Urothelium cell line (cell line): ENCODE data around the gene LGMN.
"Not testable (repeated sequence)": the region's sequence is repeated elsewhere in the genome, so short reads cannot be mapped to it uniquely, and the experiment has no call there.

ENCODE experiments used
- DNase-seq: peaks from one replicate; pipeline ENCODE4 v3.0.0; 2011; ENCODE audit warnings: low spot score, mixed read lengths
- FAIRE-seq: peaks from 2 replicates; lab custom pipeline; 2011; peaks lifted over from hg19 to GRCh38; lab: Jason Lieb, UNC

The LGMN gene

DNA sequence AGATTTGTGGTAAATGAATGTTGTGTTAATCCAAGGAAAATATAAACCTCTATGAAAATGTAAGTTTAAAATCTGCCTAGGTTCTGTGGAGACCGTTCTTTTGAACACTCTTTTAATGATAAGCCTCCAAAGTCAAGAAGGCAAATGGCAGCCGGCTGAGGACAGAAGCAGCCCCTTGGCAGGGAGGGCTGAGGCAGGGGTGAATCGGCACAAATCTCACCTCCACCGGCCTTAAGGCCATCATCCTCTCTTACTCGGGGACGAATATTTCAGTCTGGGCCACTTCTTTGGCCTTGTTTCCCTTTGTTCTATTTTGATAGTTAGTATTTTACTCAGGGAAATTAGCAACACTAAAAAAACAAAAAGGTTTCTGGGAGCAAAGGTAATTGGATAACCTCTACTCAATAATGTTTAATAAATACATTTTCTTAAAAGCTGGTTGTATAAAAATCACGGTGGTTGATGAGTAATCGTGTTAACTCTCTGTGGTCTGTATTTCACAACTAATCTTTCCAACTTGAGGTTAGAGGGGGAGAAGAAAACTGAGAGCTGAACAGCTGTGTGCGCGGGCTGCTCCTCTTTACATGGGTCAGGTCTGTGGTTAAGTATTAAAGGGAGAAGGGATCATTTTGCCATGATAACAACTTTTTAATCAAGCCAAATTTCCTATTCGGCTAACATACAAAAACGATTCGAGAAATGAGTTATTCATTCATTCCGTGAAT is 18.6 kb downstream of the LGMN start:
- DNase-seq (peak; percentile 60), FAIRE-seq (no peak)

GRCh38 chr14:92728759-92729364 is 19.6 kb downstream of the LGMN start:
- FAIRE-seq = no peak
- peak; percentile 65 for DNase-seq

- no peak for FAIRE-seq
Measured at GRCh38 chr14:92726933-92727262, 21.5 kb downstream of the LGMN start.

DNA sequence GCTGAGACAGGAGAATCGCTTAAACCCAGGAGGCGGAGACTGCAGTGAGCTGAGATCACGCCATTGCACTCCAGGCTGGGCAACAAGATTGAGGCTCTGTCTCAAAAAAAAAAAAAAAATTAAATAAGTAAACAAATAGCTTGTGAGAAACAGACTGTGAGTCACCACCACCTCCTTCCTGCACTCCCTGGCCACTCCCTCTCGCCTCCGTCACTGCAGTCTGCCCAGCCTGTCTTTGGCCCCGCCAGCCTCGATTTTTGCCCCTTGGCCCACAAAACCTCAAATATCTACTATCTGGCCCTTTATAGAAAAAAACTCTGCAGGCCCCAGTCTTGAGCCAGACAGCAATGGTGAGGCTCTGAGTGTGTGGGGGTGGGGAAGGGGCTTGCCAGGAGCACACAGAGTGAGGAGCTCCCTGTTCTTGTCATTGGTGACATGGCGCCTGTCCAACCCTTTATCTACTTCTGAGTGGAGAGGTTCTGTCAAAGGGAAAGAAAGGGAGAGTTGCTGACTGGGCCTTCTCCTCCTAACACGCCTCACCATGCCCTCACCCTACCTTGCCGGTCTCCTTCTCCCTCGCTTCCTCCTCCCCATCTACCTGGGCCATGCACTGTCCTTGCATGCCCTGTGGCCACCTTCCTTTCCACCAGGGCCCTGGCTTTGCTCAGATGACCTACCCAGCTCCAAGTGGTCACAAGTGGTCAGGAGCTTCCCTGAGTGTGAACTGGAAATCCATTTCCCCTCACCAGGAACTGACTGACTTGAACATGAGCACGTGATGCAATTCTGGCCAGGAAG is 22.1 kb downstream of the LGMN start:
- FAIRE-seq (no peak), DNase-seq (peak; percentile 82)

More at GRCh38 chr14:92726933-92727262, 21.5 kb downstream of the LGMN start:
- DNase-seq = no peak

DNA sequence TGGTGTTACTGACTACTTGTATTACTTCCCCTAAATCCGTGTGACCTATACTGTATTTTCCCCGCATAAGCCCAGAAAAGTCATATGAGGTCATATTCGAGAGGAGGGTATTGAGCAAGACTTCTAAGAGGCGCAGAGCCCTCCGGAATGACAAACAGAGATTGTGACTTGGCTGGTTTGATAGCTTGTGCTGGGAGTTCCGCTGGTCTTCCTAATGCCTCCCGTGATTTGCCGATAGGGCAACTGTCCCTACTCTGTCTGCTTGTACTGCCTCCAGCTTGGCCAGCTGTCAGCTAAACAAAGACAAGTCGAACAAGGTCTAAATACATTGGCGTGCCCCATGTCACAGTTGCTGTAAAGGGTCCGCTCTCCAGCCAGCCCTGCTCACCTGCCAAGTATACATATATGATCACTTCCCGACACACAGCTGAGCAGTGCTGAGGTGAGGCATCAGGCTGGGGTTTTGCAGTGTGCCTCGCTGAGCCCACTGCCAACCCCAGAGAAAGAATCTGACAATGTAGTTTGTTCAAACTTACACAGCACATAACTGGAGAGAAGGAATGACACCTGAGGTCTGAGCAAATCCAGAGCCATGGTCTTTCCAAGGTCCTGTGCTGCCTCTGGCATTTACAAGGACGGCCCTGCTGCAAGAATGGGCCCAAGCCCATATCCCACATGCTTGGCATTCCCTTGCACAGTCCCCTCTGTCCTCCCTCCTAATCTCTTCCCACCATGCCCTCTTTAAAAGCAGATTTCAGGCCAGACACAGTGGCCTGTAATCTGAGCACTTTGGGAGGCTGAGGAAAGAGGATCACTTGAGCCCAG is 23.7 kb downstream of the LGMN start:
- FAIRE-seq = no peak
- DNase-seq = no peak

- FAIRE-seq (no peak), DNase-seq (no peak)
Measured at GRCh38 chr14:92719890-92720323, 28.5 kb downstream of the LGMN start.

- DNase-seq = no peak
- FAIRE-seq = no peak
Measured at GRCh38 chr14:92719421-92719820, 29.0 kb downstream of the LGMN start.

GRCh38 chr14:92718664-92719063 is 29.8 kb downstream of the LGMN start:
- no peak for DNase-seq
- FAIRE-seq = no peak

GRCh38 chr14:92717571-92718042 is 30.8 kb downstream of the LGMN start:
- no peak for DNase-seq
- FAIRE-seq = no peak

DNA sequence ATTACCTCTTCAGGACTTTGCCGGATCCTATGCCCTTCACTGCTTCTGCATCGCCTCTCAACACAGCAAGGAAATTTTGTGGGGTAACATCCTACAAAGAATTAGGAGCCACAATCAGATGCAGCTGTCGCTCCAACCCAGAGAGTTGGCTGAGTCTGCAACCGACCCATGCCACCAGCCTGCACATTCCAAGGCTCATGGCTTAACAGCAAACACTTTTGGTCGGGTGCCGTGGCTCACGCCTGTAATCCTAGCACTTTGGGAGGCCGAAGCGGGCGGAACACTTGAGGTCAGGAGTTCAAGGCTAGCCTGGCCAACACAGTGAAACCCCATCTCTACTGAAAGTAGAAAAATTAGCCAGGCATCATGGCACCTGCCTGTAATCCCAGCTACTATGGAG is 32.3 kb downstream of the LGMN start:
- DNase-seq (no peak), FAIRE-seq (no peak)

DNA sequence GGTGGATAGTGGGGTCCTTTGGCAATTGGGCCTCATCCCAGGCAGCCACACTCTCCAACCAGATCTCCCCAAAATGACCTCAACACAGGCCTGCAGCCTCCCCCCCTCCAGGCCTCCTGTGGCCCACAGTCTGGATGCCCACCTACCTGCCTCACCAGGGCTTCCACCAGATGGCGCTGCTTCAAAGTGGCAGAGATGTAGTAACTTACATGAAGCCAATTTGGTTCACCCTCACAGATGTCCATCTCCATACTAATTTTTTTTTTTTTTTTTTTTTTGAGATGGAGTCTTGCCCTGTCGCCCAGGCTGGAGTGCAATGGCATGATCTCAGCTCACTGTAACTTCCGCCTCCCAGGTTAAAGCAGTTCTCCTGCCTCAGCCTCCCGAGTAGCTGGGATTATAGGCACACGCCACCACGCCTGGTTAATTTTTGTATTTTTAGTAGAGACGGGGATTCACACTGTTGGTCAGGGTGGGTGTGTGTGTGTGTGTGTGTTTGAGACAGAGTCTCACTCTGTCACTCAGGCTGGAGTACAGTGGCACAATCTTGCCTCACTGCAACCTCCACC is 33.6 kb downstream of the LGMN start:
- peak; percentile 61 for DNase-seq
- FAIRE-seq = not testable (repeated sequence)

DNA sequence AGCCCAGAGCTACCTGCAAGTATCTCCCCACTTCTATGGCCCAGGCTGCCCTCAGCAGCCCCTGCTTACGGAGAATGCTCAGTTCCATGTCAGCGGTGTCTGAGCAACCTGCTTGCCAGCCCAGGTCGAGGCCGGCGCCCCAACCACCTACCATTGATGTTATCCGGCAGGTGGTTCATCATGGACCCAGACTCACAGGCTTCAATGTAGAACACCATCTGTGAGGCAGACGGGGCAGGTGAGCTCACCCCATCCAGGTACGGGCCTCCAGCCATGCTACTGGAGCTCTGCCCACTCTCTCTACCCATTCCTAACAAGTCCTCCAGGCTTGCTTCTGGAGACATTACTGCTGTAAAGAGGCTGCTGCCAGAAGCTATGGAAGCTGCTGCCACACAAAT is 35.8 kb downstream of the LGMN start:
- no peak for FAIRE-seq
- DNase-seq = no peak

DNA sequence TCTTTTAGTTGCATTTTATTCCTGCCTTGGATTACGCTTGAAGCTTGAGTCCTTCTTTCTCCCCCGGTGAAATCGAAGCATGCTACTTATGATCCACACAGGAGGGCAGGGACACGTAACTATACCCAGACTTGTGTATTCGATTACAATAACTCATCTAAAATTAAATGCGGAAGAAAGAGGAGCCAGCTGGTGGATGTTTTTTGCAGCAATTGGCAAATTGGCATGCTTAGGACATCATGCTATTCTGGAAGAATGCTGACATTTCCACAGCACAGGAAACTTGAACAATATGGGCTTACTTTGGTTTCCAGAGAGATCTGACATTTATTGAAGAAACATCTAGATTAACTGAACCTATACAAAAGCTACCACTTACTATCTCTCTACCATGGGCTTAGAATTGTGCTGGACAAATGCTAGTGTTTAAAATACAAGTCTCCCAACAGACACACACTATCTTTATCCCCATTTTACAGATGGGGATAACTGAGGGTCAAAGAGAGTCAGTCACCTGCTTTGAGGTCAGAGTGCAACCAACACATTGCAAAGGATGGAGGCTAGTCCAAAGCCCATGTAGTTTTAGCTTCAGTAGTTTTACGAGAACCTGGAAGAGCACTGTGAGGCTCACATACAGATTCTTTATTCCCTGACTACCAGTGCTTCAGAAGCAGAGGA is 36.3 kb downstream of the LGMN start:
- FAIRE-seq = no peak
- DNase-seq = no peak

GRCh38 chr14:92710001-92710341 is 38.5 kb downstream of the LGMN start:
- no peak for FAIRE-seq
- no peak for DNase-seq

DNA sequence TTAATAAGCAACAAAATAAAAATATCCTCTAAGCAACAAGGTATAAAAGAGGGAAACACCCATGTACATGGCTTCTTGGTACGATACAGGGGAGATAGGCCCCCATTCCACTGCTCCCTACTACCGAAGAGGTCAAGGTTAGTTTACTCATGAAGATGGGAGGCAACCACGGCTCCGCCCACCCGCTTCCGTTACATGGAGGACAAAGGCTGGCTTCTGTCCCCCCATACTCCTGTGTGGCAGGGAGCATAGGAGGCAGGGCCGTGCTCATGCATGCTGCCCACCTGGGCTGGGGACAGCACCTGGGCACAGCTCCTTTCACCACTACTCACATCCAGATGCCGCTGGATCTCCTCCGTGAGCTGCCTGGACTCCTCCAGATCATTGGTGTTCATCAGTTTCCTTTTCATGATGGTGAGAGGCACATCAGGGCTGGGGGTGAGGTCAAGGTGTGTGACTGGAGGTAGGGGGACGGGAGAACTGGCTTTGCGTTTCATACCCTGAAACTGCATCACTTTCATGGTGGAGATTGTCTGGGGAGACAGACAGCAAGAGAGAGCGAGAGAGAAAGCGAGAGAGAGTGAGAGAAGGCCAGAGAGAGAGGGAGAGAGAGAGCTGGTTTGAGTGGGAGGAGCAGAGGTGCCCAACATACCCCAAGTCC is 39.0 kb downstream of the LGMN start:
- no peak for DNase-seq
- no peak for FAIRE-seq

DNA sequence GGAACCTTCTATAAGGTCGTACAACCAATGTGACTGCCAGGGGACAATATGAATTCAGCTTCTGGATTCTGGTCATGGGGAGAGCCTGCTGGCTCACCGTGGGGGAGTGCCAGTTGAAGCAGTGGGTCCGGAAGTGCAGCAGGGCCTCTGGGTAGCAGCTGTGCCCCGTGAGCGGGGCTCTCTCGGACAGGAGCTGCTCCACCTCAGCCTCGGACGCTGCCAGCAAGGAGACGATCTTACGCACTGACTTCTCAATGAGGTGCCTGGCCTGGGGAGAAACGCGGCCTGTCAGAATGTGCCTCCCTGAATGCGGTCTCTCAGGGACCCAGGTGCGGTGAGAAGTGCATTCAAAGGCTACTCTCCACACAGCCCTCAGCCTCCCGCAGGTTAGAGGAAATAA is 42.0 kb downstream of the LGMN start:
- FAIRE-seq = no peak

GRCh38 chr14:92704821-92705220 is 43.6 kb downstream of the LGMN start:
- no peak for FAIRE-seq
- no peak for DNase-seq

More for the DNA sequence above, 42.0 kb downstream of the LGMN start:
- no peak for DNase-seq

DNA sequence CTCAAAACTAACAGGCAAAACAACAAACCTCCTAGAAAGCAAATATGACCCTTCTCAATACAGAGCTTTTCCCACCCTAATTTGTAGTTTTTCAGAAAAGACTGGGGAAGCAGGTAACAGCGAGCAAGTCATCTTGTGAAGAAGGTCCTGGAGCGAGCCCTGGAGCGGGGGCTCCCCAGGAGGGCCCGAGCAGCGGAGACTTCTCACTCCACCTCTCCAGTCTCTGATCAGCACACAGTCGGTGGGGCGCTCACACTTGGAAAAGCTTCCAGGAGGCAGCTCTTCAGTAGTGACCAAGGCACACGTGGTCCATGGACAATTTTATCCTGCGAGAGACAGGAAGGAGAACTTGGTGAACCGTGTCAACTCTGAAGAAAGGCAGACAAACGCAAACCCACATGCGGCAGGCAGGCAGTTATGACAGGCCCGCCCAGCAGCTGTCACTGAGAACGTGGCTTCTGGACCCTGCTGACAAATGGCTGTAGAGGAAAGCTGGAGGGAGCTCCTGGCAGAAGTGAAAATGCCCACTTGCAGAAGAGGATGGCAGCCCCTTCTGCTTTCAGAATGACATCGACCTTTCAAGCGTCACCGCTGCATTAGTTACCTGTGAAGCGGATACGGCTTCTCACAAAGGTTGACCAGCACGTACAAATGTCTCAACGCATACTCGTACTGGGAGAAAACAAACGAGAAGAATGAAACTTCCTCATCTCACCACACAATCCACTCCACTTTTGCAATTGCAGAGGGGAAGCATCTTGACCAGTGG is 44.2 kb downstream of the LGMN start:
- DNase-seq = no peak
- no peak for FAIRE-seq

GRCh38 chr14:92703516-92703915 is 44.9 kb downstream of the LGMN start:
- DNase-seq (no peak), FAIRE-seq (no peak)
